Neural crest cell (in vitro differentiated cells): Measurements from ENCODE around the gene TRIM14. TPM values are rescaled to one million over a fixed set of nuclear protein-coding genes. Genes with fewer than 3 reads are reported as not detected.

Experiments
- DNase-seq: peaks from one replicate; pipeline ENCODE4 v3.0.0; 2021; ENCODE audit warnings: low read depth, mixed read lengths, low spot score
- H3K27ac Mint-ChIP-seq: one replicate; pipeline ENCODE4 v1.8.0; 2021; ENCODE audit warnings: mild to moderate bottlenecking, mixed read lengths; ENCODE audit not compliant: unreplicated experiment
- H3K27me3 Mint-ChIP-seq: 2 replicates; pipeline ENCODE4 v1.8.0; 2021; ENCODE audit warnings: low read depth, mild to moderate bottlenecking, mixed read lengths
- H3K36me3 Mint-ChIP-seq: 2 replicates; pipeline ENCODE4 v1.8.0; 2021; ENCODE audit warnings: low read depth, mild to moderate bottlenecking, mixed read lengths
- H3K4me1 Mint-ChIP-seq: 2 replicates; pipeline ENCODE4 v1.8.0; 2021; ENCODE audit warnings: mixed read lengths
- H3K4me3 Mint-ChIP-seq: one replicate; pipeline ENCODE4 v1.8.0; 2021; ENCODE audit warnings: mild to moderate bottlenecking, mixed read lengths
- H3K9me3 Mint-ChIP-seq: 2 replicates; pipeline ENCODE4 v1.8.0; 2021; ENCODE audit warnings: mixed read lengths
- CTCF ChIP-seq: fragments of 200-600 bp; sonication (generic); conservative IDR thresholded peaks from 2 replicates; pipeline ENCODE4 v1.5.0; 2021; ENCODE audit warnings: antibody characterized with exemption, mild to moderate bottlenecking
- total RNA-seq: library from RNA; stranded (reverse); gene quantifications from 2 replicates; pipeline ENCODE4 v1.2.1, GENCODE V29; 2021

Gene TRIM14
- total RNA-seq, 1 donor from 2014 or later = 11.2 TPM

- peaks cover 10% of the 10 kb centered on the region for H3K4me1 Mint-ChIP-seq
- H3K9me3 Mint-ChIP-seq = peaks cover 5% of the 10 kb centered on the region
- no peak overlapping the region for H3K27ac Mint-ChIP-seq
- no peaks in the 10 kb centered on the region for H3K27me3 Mint-ChIP-seq
- H3K4me3 Mint-ChIP-seq = no peak overlapping the region
- no peak for TF ChIP-seq CTCF
- DNase-seq = no peak
- peaks cover 7% of the 10 kb centered on the region for H3K36me3 Mint-ChIP-seq
Observed at GRCh38 chr9:98109052-98109451, 10.0 kb downstream of the TRIM14 start.

GRCh38 chr9:98108531-98109031, 10.4 kb downstream of the TRIM14 start:
- DNase-seq = no peak
- Mint-ChIP-seq H3K27ac (peak overlapping the region; percentile 12), H3K4me1 (peaks cover 10% of the 10 kb centered on the region), H3K36me3 (peaks cover 7% of the 10 kb centered on the region), H3K9me3 (peaks cover 5% of the 10 kb centered on the region), H3K4me3 (no peak overlapping the region), H3K27me3 (no peaks in the 10 kb centered on the region)
- TF ChIP-seq CTCF = no peak

- peaks cover 7% of the 10 kb centered on the region for H3K36me3 Mint-ChIP-seq
- no peaks in the 10 kb centered on the region for H3K27me3 Mint-ChIP-seq
- H3K27ac Mint-ChIP-seq = no peak overlapping the region
- H3K4me1 Mint-ChIP-seq = peaks cover 10% of the 10 kb centered on the region
- no peak for TF ChIP-seq CTCF
- no peak overlapping the region for H3K4me3 Mint-ChIP-seq
- H3K9me3 Mint-ChIP-seq = peaks cover 5% of the 10 kb centered on the region
- no peak for DNase-seq
Observed at GRCh38 chr9:98107926-98108325, 11.1 kb downstream of the TRIM14 start.

GRCh38 chr9:98105006-98105405, 14.0 kb downstream of the TRIM14 start:
- no peak for TF ChIP-seq CTCF
- DNase-seq = no peak
- no peak overlapping the region for H3K27ac Mint-ChIP-seq
- H3K36me3 Mint-ChIP-seq = peaks cover 7% of the 10 kb centered on the region
- H3K9me3 Mint-ChIP-seq = peaks cover 5% of the 10 kb centered on the region
- H3K4me1 Mint-ChIP-seq = peaks cover 16% of the 10 kb centered on the region
- H3K4me3 Mint-ChIP-seq = no peak overlapping the region
- no peaks in the 10 kb centered on the region for H3K27me3 Mint-ChIP-seq

GRCh38 chr9:98104445-98104881, 14.6 kb downstream of the TRIM14 start:
- no peak for TF ChIP-seq CTCF
- Mint-ChIP-seq H3K27ac (no peak overlapping the region), H3K4me3 (no peak overlapping the region), H3K27me3 (no peaks in the 10 kb centered on the region), H3K9me3 (peaks cover 5% of the 10 kb centered on the region), H3K36me3 (peaks cover 7% of the 10 kb centered on the region), H3K4me1 (peaks cover 11% of the 10 kb centered on the region)
- DNase-seq = no peak
